HepG2 (cell line): ENCODE measurements around the gene ZNF284. TPM values are rescaled to one million over a fixed set of nuclear protein-coding genes. Genes with fewer than 3 reads are reported as not detected.

ENCODE experiments used
- ATF2 ChIP-seq: sonication (generic); formaldehyde crosslinking; IDR thresholded peaks from 2 replicates; pipeline ENCODE4 v1.4.0; 2020; ENCODE audit warnings: missing genetic modification reagents
- FLYWCH1 ChIP-seq: sonication (generic); formaldehyde crosslinking; IDR thresholded peaks from 2 replicates; pipeline ENCODE4 v1.8.1; 2023; ENCODE audit warnings: mild to moderate bottlenecking, missing genetic modification reagents
- JUND ChIP-seq: sonication (generic); formaldehyde crosslinking; IDR thresholded peaks from 2 replicates; pipeline ENCODE4 v1.8.0; 2022; ENCODE audit warnings: mild to moderate bottlenecking, missing genetic modification reagents
- KMT2B ChIP-seq: IDR thresholded peaks from 2 replicates; pipeline ENCODE4 v1.6.1; 2016; ENCODE audit warnings: missing genetic modification reagents, missing compliant biosample characterization
- MIXL1 ChIP-seq: IDR thresholded peaks from 2 replicates; pipeline ENCODE4 v1.6.1; 2016
- PAXIP1 ChIP-seq: sonication (generic); formaldehyde crosslinking; conservative IDR thresholded peaks from 2 replicates; pipeline ENCODE4 v1.4.0; 2020; ENCODE audit warnings: mild to moderate bottlenecking, missing genetic modification reagents, moderate library complexity
- RXRA ChIP-seq: sonication (generic); formaldehyde crosslinking; IDR thresholded peaks from 2 replicates; pipeline ENCODE4 v1.5.1; 2020; ENCODE audit warnings: missing genetic modification reagents
- ZBTB2 ChIP-seq: sonication (generic); formaldehyde crosslinking; IDR thresholded peaks from 2 replicates; pipeline ENCODE4 v1.8.0; 2022; ENCODE audit warnings: low read depth, missing genetic modification reagents
- ZNF101 ChIP-seq: sonication (generic); formaldehyde crosslinking; IDR thresholded peaks from 2 replicates; pipeline ENCODE4 v1.4.0; 2020; ENCODE audit warnings: mild to moderate bottlenecking, low read depth, missing genetic modification reagents, borderline replicate concordance
- ZNF142 ChIP-seq: sonication (generic); formaldehyde crosslinking; IDR thresholded peaks from 2 replicates; pipeline ENCODE4 v1.4.0; 2020; ENCODE audit warnings: missing genetic modification reagents
- ZNF784 ChIP-seq: sonication (generic); formaldehyde crosslinking; IDR thresholded peaks from 2 replicates; pipeline ENCODE4 v1.5.1; 2020; ENCODE audit warnings: missing genetic modification reagents, mild to moderate bottlenecking, borderline replicate concordance
- ZSCAN25 ChIP-seq: sonication (generic); formaldehyde crosslinking; IDR thresholded peaks from 2 replicates; pipeline ENCODE4 v1.8.0; 2022; ENCODE audit warnings: mild to moderate bottlenecking, missing genetic modification reagents
- polyA plus RNA-seq, 8 experiments: library from polyadenylated mRNA; depleted of rRNA in 3 of 8; stranded (reverse) in 7 of 8; unstranded in 1 of 8; fragments of >200 nt; fragmentation: Illumina TruSeq in 4 of 8; extraction: Trizol in 4 of 8; gene quantifications; 2 replicates each; pipeline versions ENCODE4 v1.2.1 to v1.2.3, GENCODE V29; 2011 to 2016; ENCODE audit warnings: low read depth in 4 of 8, missing spikeins in 1 of 8, mixed read lengths in 1 of 8; ENCODE audit not compliant: insufficient read depth in 1 of 8
- total RNA-seq, 5 experiments: library from RNA; depleted of rRNA; stranded (reverse); fragments of >200 nt; fragmentation: Illumina TruSeq; extraction: Trizol; gene quantifications; 2 replicates each; pipeline ENCODE4 v1.2.3, GENCODE V29; 2016; ENCODE audit warnings: low read depth in 1 of 5

Gene ZNF284
- total and polyA plus RNA-seq, 2 of the 13 experiments (the other 11 are each of a cell fraction or from before 2014, with no cell fraction given): 1.2 to 2.3 TPM

GRCh38 chr19:44113138-44113783 lies 41.3 kb downstream of the ZNF284 start, which contains the start of gene ZNF225 (continued):
- no peak for TF ChIP-seq ZNF142 (CRISPR knock-in tag)
- TF ChIP-seq ATF2 (CRISPR knock-in tag): 0 out of 2 replicates have a peak, but pooled peaks have one; percentile 46
- peak; percentile 86 for TF ChIP-seq RXRA (CRISPR knock-in tag)
- no peak for TF ChIP-seq ZNF101 (CRISPR knock-in tag)
- no peak for TF ChIP-seq JUND
- TF ChIP-seq ZNF784 (CRISPR knock-in tag): 0 out of 2 replicates have a peak, but pooled peaks have one; percentile 31
- peak; percentile 82; the same call in 1 of the 2 replicates for TF ChIP-seq KMT2B
- TF ChIP-seq ZBTB2: no peak
- TF ChIP-seq ZSCAN25 (CRISPR knock-in tag): 0 out of 2 replicates have a peak, but pooled peaks have one; percentile 38
- no peak for TF ChIP-seq FLYWCH1 (CRISPR knock-in tag)
- TF ChIP-seq PAXIP1 (CRISPR knock-in tag): 0 out of 2 replicates have a peak, but pooled peaks have one; percentile 12
- TF ChIP-seq MIXL1 (CRISPR knock-in tag): peak; percentile 74
